Endothelial cell of umbilical vein (primary cell): Measurements from ENCODE around the gene MRAP. TPM values are rescaled to one million over a fixed set of nuclear protein-coding genes. Genes with fewer than 3 reads are reported as not detected.

Source experiments
- BruUV-seq: library from RNA; stranded (reverse); fragments of 400-500 nt; replicated peaks from 2 replicates; lab custom pipeline; 2021; lab: Mats Ljungman, UMichigan
- CTCF ChIA-PET: fragments of 300-600, 350-600 bp; sonication (Branson Sonifier 250); formaldehyde crosslinking; loops from one replicate; lab custom pipeline; 2021; ENCODE audit warnings: antibody characterized with exemption, inconsistent platforms; lab: Charles Lee
- POLR2A ChIA-PET: fragments of 300-600, 350-600 bp; sonication (Branson Sonifier 250); formaldehyde crosslinking; loops from one replicate; lab custom pipeline; 2021; ENCODE audit warnings: antibody characterized with exemption, inconsistent platforms; lab: Charles Lee
- DNase-seq: peaks from one replicate; pipeline ENCODE4 v3.0.0-alpha.2; 2011; ENCODE audit warnings: low read depth, low spot score
- FAIRE-seq: peaks from 2 replicates; lab custom pipeline; 2011; peaks lifted over from hg19 to GRCh38; lab: Jason Lieb, UNC
- H2AFZ ChIP-seq: 2 replicates; pipeline ENCODE4 v1.6.0; 2012; ENCODE audit warnings: low read depth, low read length, control low read depth, inconsistent platforms
- H3K27ac ChIP-seq: 2 replicates; pipeline ENCODE4 v1.5.1; 2011; ENCODE audit warnings: low read depth, mild to moderate bottlenecking, control low read depth, low read length, moderate library complexity; ENCODE audit not compliant: insufficient read depth
- H3K27me3 ChIP-seq, 2 experiments: 2 replicates each; pipeline versions ENCODE4 v1.6.0 to v1.6.1; 2011; ENCODE audit warnings: low read length in 2 of 2, mixed read lengths in 1 of 2; ENCODE audit not compliant: control insufficient read depth in 2 of 2, insufficient read depth in 2 of 2
- H3K36me3 ChIP-seq, 2 experiments: 2 replicates in 1 of 2; 3 replicates in 1 of 2; pipeline ENCODE4 v1.5.1; 2011; ENCODE audit warnings: low read length in 2 of 2, mild to moderate bottlenecking in 1 of 2, moderate library complexity in 1 of 2; ENCODE audit not compliant: control insufficient read depth in 2 of 2, insufficient read depth in 2 of 2; ENCODE audit errors: extremely low read depth in 1 of 2
- H3K4me1 ChIP-seq: 3 replicates; pipeline ENCODE4 v1.5.1; 2011; ENCODE audit warnings: mild to moderate bottlenecking, low read length; ENCODE audit not compliant: control insufficient read depth, insufficient read depth; ENCODE audit errors: extremely low read depth
- H3K4me2 ChIP-seq: 2 replicates; pipeline ENCODE4 v1.6.1; 2011; ENCODE audit warnings: low read length, control low read depth, mixed read lengths; ENCODE audit not compliant: insufficient read depth
- H3K4me3 ChIP-seq, 3 experiments: fragments of 200-600 bp in 1 of 3; sonication (generic), shearing (Covaris generic) in 1 of 3; replicated peaks in 1 of 3; 2 replicates each; pipeline ENCODE4 v1.5.1; 2011 to 2016; ENCODE audit warnings: control low read depth in 3 of 3, low read length in 3 of 3, mild to moderate bottlenecking in 2 of 3, inconsistent platforms in 1 of 3, low read depth in 1 of 3, moderate library complexity in 1 of 3; ENCODE audit not compliant: insufficient read depth in 1 of 3
- H3K79me2 ChIP-seq: 2 replicates; pipeline ENCODE4 v1.6.0; 2012; ENCODE audit warnings: low read length, inconsistent platforms; ENCODE audit not compliant: control insufficient read depth, insufficient read depth
- H3K9ac ChIP-seq: replicated peaks from 2 replicates; pipeline ENCODE3; 2011; ENCODE audit warnings: low read length, control low read depth; ENCODE audit not compliant: insufficient read depth; ENCODE audit errors: extremely low read depth
- H3K9me1 ChIP-seq: replicated peaks from 3 replicates; pipeline ENCODE4 v1.6.0; 2011; ENCODE audit warnings: mild to moderate bottlenecking, low read length; ENCODE audit not compliant: control insufficient read depth, insufficient read depth; ENCODE audit errors: extremely low read depth
- H3K9me3 ChIP-seq: replicated peaks from 2 replicates; pipeline ENCODE4 v1.5.1; 2012; ENCODE audit warnings: low read length, inconsistent platforms; ENCODE audit not compliant: control insufficient read depth, insufficient read depth
- H4K20me1 ChIP-seq: replicated peaks from 2 replicates; pipeline ENCODE3; 2011; ENCODE audit warnings: mild to moderate bottlenecking, low read length; ENCODE audit not compliant: control insufficient read depth, insufficient read depth; ENCODE audit errors: extremely low read depth
- EZH2 ChIP-seq: IDR thresholded peaks from 2 replicates; pipeline ENCODE4 v1.6.1; 2012; ENCODE audit warnings: borderline replicate concordance, low read depth, mild to moderate bottlenecking, moderate library complexity, low read length, inconsistent platforms; ENCODE audit not compliant: severe bottlenecking
- GATA2 ChIP-seq: IDR thresholded peaks from 2 replicates; pipeline ENCODE4 v1.7.0; 2011; ENCODE audit warnings: low read depth, mild to moderate bottlenecking, moderate library complexity, mixed read lengths, low read length; ENCODE audit not compliant: insufficient read length, insufficient read depth
- JUN ChIP-seq: IDR thresholded peaks from 2 replicates; pipeline ENCODE4 v1.6.1; 2011; ENCODE audit warnings: borderline replicate concordance, low read depth; ENCODE audit not compliant: insufficient read length, insufficient read depth
- MYC ChIP-seq: IDR thresholded peaks from one replicate; pipeline ENCODE4 v1.6.1; 2011; ENCODE audit warnings: mild to moderate bottlenecking, low read depth, low read length
- POLR2A ChIP-seq: IDR thresholded peaks from 2 replicates; pipeline ENCODE4 v1.6.1; 2012; ENCODE audit warnings: low read depth, mild to moderate bottlenecking, control low read depth, low read length
- POLR2AphosphoS5 ChIP-seq: IDR thresholded peaks from 2 replicates; pipeline ENCODE4 v1.6.1; 2012; ENCODE audit warnings: low read depth, mild to moderate bottlenecking, control low read depth, low read length, moderate library complexity; ENCODE audit not compliant: insufficient read depth
- dilution Hi-C: fragments of 300-500 bp; cut with MboI; formaldehyde crosslinking; loops from one replicate; pipeline ENCODE4 v1.15.0; 2019; ENCODE audit warnings: low sequenced_read_pairs; ENCODE audit not compliant: extremely low pct_ligation_motif_present
- intact Hi-C: fragments of 100-400 bp; cut with micrococcal nuclease; formaldehyde crosslinking; loops from one replicate; pipeline ENCODE4 v1.10.0; 2022
- polyA plus RNA-seq, 4 experiments: library from polyadenylated mRNA; depleted of rRNA in 3 of 4; stranded (reverse) in 3 of 4; unstranded in 1 of 4; fragments of >200 nt; gene quantifications; 2 replicates each; pipeline versions ENCODE4 v1.2.1 to v1.2.3, GENCODE V29; 2011 to 2012; ENCODE audit warnings: missing spikeins in 1 of 4
- total RNA-seq: library from RNA; stranded (reverse); gene quantifications from 2 replicates; pipeline ENCODE4 v1.2.3, GENCODE V29; 2021
- TF ChIP-seq, protein P1 (sequence below): IDR thresholded peaks from 2 replicates; pipeline ENCODE4 v1.6.1; 2011; ENCODE audit not compliant: insufficient read depth, insufficient read length
- TF ChIP-seq, protein P2 (sequence below), 2 donors: IDR thresholded peaks; 1 replicate in 1 of 2; 2 replicates in 1 of 2; pipeline ENCODE4 v1.5.1; 2011; ENCODE audit warnings: low read length in 2 of 2, mild to moderate bottlenecking in 2 of 2, moderate library complexity in 2 of 2, control low read depth in 1 of 2, inconsistent platforms in 1 of 2, low read depth in 1 of 2; ENCODE audit not compliant: insufficient read depth in 1 of 2; ENCODE audit errors: extremely low read depth in 1 of 2

MRAP gene
- total and polyA plus RNA-seq, 2 donors (not counting 3 experiments of a cell fraction or from before 2014, with no cell fraction given) = not detected

DNA sequence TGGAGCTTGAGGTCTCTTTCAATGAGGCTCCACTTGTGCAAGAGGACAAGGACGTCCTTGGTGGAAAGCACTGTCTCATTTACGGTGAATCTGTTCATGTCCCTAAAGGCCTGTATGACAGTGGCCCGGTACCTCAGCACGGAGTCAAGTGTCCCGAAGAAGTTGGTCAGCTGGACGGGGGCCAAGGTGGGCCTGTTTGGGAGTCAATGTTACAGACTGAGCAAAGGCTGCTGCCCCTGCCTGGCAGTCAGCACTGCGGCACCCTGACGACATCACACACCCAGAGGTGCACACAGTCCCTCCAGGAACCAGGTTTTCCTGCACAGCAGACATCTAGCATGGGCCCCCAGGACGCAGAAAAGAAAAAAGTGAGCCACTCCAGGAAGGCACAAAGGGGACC lies 19.1 kb downstream of the MRAP start:
- Histone ChIP-seq H3K4me1 (no peaks in the 10 kb centered on the region), H4K20me1 (no peaks in the 10 kb centered on the region), H3K4me3 (no peak overlapping the region), H3K4me2 (no peak overlapping the region), H3K27me3 (no peaks in the 10 kb centered on the region), H3K79me2 (no peaks in the 10 kb centered on the region), H2AFZ (no peak overlapping the region), H3K9me1 (no peaks in the 10 kb centered on the region), H3K27ac (no peak overlapping the region), H3K36me3 (peaks cover 36% of the 10 kb centered on the region in 2 experiments), H3K9me3 (no peaks in the 10 kb centered on the region), H3K9ac (no peak overlapping the region)
- dilution Hi-C loops (no loop called here), intact Hi-C loops (no loop called here)
- POLR2A ChIA-PET = no interaction called here
- CTCF ChIA-PET = no interaction called here
- DNase-seq (no peak), FAIRE-seq (no peak)
- no peak for TF ChIP-seq POLR2AphosphoS5
- no peak for TF ChIP-seq POLR2A
- no peak for TF ChIP-seq EZH2
- no peak for TF ChIP-seq JUN
- BruUV-seq = no TSS peak

DNA sequence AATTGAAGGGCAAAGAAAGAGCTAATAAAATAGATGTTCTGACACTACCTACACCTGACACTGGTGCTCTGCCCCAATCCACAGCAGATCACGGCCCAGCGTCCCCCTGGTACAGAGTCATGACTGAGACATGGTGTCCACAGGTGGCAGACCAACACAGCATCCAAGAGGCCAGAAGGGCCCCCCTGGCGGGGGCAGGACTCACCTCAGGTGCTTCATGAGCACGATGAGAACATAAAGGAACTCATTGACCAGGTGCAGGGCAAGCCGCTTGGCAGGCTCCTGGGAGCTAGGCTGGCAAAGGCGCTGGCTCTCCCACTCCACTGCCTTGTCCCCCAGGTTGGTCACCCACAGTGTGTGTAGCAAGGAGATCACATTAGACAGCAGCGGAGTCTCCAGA lies 20.4 kb downstream of the MRAP start:
- H2AFZ ChIP-seq = no peak overlapping the region
- CTCF ChIA-PET = no interaction called here
- FAIRE-seq (no peak), DNase-seq (no peak)
- no peak overlapping the region for H3K4me3 ChIP-seq
- no peaks in the 10 kb centered on the region for H3K79me2 ChIP-seq
- H4K20me1 ChIP-seq = no peaks in the 10 kb centered on the region
- no peaks in the 10 kb centered on the region for H3K9me1 ChIP-seq
- dilution Hi-C loops = no loop called here
- intact Hi-C loops = no loop called here
- H3K27me3 ChIP-seq = no peaks in the 10 kb centered on the region
- POLR2A ChIA-PET = no interaction called here
- no peaks in the 10 kb centered on the region for H3K4me1 ChIP-seq
- no TSS peak for BruUV-seq
- no peak overlapping the region for H3K27ac ChIP-seq
- TF ChIP-seq GATA2 (no peak), POLR2AphosphoS5 (no peak), POLR2A (no peak), EZH2 (no peak), MYC (no peak)
- TF ChIP-seq, protein P1, sequence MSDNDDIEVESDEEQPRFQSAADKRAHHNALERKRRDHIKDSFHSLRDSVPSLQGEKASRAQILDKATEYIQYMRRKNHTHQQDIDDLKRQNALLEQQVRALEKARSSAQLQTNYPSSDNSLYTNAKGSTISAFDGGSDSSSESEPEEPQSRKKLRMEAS = no peak
- TF ChIP-seq, protein P2, sequence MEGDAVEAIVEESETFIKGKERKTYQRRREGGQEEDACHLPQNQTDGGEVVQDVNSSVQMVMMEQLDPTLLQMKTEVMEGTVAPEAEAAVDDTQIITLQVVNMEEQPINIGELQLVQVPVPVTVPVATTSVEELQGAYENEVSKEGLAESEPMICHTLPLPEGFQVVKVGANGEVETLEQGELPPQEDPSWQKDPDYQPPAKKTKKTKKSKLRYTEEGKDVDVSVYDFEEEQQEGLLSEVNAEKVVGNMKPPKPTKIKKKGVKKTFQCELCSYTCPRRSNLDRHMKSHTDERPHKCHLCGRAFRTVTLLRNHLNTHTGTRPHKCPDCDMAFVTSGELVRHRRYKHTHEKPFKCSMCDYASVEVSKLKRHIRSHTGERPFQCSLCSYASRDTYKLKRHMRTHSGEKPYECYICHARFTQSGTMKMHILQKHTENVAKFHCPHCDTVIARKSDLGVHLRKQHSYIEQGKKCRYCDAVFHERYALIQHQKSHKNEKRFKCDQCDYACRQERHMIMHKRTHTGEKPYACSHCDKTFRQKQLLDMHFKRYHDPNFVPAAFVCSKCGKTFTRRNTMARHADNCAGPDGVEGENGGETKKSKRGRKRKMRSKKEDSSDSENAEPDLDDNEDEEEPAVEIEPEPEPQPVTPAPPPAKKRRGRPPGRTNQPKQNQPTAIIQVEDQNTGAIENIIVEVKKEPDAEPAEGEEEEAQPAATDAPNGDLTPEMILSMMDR (IDR thresholded peaks at IDR 0.05; ENCODE audit: extremely low read depth in 1 of 2, insufficient read depth in 1 of 2, low read depth in 1 of 2, low read length in 2 of 2) = no peak
- H3K36me3 ChIP-seq = peaks cover 39 to 44% of the 10 kb centered on the region in 2 experiments
- H3K4me2 ChIP-seq = no peak overlapping the region
- H3K9ac ChIP-seq = no peak overlapping the region
- no peaks in the 10 kb centered on the region for H3K9me3 ChIP-seq
